Tibial nerve (tissue), 4 donors: ENCODE measurements around the gene FBXL19.

Experiments
- CTCF ChIP-seq, 5 experiments: fragments of 200-600 bp in 3 of 5; fragments of 450-650 bp in 2 of 5; sonication (generic) in 3 of 5; IDR thresholded peaks; one replicate each; pipeline ENCODE4 v1.5.1; 2016 to 2019; ENCODE audit warnings: antibody characterized with exemption in 5 of 5, mild to moderate bottlenecking in 3 of 5, moderate library complexity in 2 of 5
- EP300 ChIP-seq, 2 donors: sonication (generic); formaldehyde crosslinking; IDR thresholded peaks; one replicate each; pipeline ENCODE4 v1.6.1; 2017; ENCODE audit warnings: antibody characterized with exemption in 2 of 2, mild to moderate bottlenecking in 1 of 2
- POLR2A ChIP-seq, 2 donors: fragments of 450-650 bp; IDR thresholded peaks; one replicate each; pipeline ENCODE4 v1.6.1; 2017; ENCODE audit warnings: antibody characterized with exemption in 2 of 2, mild to moderate bottlenecking in 2 of 2, moderate library complexity in 2 of 2

GRCh38 chr16:30874244-30874820, 49.0 kb upstream of the FBXL19 start:
- no peak for TF ChIP-seq CTCF (IDR thresholded peaks at IDR 0.05)
- TF ChIP-seq POLR2A (IDR thresholded peaks at IDR 0.05): no peak
- no peak for TF ChIP-seq EP300 (IDR thresholded peaks at IDR 0.05)
